ENCODE measurements around the gene TOR4A.
"Not testable (repeated sequence)": the region's sequence is repeated elsewhere in the genome, so short reads cannot be mapped to it uniquely, and the experiment has no call there.

Gene TOR4A

DNA sequence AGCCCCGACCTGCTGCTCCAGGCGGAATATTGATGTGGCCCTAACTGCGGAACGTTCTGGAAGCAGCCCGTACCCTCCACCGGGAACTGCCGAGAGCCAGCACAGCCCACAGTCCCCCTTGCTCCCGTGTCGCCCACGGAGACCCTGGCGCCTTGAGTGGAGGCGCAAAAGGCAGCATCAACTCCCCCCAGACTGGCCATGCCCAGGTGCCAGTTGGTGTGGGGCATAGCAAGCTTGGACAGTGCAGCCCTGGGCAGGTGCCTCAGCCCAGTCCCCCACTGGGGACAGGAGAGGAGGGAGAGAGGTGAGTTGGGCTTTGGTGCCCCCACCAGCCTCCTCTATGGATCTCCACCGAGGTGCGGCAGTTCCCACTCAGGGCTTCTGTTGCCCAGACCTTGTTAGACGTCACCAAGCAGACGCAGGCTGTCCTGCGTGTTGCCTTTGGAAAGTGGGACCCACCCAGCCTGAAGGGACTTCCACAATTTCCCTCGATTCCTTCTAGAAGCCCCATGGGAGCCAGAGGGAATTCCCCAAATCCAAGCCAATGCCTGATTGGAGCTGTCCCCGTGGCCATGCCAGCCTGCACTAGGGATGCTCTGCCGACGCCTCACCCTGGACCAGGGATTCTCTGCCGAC is 44.3 kb downstream of the TOR4A start:
- Mint-ChIP-seq H3K9me3 (peaks cover 9% of the 10 kb centered on the region), H3K36me3 (ENCODE audit: low read depth) (no peaks in the 10 kb centered on the region), H3K4me3 (no peak overlapping the region), H3K27me3 (ENCODE audit: low read depth, poor library complexity) (peaks cover 5% of the 10 kb centered on the region), H3K27ac (no peak overlapping the region), H3K4me1 (peaks cover 12% of the 10 kb centered on the region)
- TF ChIP-seq CTCF (IDR thresholded peaks at IDR 0.05), result no peak
- DNase-seq, result no peak

DNA sequence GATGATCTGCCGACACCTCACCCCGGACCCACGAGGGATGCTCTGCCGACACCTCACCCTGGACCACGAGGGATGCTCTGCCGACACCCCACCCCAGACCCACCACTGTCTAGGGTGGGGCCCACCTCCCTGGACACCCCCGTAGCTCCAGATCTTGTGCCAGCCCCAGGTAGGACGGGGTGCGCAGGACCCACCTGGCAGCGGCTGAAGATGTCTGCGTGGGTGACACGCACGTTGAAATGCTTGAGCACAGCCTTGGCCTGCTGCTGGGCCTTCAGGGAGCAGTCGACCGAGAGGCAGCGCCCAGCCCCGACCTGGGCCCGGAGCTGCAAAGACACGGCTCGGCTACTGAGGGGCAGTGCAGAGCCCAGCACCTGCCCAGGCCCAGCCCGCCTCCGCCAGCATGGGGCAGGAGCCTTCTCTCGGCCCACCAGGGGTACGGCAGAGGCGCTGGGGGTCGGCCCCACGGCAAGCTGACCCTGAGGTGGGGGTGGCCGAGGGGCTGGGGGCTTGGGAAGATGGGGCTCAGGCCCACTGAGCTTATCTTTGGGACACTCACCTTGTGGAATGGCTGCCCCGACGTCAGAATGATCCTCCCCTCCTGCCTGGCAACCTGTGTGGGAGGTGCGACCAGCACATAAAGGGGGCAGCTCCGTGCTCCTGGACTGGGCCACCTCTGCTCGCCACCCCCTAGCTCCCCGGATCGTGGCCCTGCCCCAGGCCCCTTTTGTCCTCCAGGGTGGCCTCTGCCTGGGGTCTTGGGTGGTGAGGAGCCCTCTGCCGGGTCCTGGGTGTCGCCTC is 46.2 kb downstream of the TOR4A start:
- TF ChIP-seq CTCF (IDR thresholded peaks at IDR 0.05), result no peak
- Mint-ChIP-seq H3K27ac (no peak overlapping the region), H3K4me3 (no peak overlapping the region), H3K27me3 (ENCODE audit: low read depth, poor library complexity) (peaks cover 11% of the 10 kb centered on the region), H3K9me3 (peaks cover 16% of the 10 kb centered on the region), H3K4me1 (peaks cover 11% of the 10 kb centered on the region), H3K36me3 (ENCODE audit: low read depth) (no peaks in the 10 kb centered on the region)
- no peak for DNase-seq

DNA sequence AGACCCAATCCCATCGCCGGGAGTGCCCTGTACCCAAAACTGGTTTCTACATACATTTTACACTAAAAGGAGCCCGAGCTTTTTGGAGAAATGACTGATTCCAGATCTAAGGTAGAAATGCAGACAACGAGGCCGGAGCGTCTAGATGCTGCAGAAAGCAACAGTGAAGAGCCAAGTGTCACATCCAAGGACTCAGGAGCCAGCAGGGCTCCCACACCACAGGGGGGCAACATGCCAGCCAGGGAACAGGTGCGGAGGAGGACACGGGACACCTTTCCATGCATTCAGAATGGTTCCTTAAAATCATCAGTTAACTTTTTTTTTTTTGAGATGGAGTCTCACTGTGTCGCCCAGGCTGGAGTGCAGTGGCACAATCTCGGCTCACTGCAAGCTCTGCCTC is 47.6 kb downstream of the TOR4A start:
- Mint-ChIP-seq H3K4me1 (peaks cover 4% of the 10 kb centered on the region), H3K9me3 (peaks cover 22% of the 10 kb centered on the region), H3K27me3 (ENCODE audit: low read depth, poor library complexity) (peaks cover 12% of the 10 kb centered on the region), H3K36me3 (ENCODE audit: low read depth) (no peaks in the 10 kb centered on the region), H3K4me3 (no peak overlapping the region), H3K27ac (no peak overlapping the region)
- TF ChIP-seq CTCF (IDR thresholded peaks at IDR 0.05), result no peak
- DNase-seq, result no peak

DNA sequence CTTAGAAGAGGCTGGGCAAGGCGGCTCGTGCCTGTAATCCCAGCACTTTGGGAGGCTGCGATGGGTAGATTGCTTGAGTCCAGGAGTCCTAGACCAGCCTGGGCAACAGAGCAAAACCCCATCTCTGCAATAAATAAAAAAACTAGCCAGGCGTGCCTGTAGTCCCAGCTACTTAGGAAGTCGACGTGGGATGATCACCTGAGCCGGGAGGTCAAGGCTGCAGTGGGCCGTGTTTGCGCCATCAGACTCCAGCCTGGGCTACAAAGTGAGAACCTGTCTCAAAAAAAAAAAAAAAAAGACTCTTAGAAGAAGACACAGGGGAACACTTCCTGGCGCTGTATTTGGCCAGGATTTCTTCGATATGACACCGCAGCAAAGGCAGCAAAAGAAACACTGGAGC is 48.3 kb downstream of the TOR4A start:
- H3K27ac Mint-ChIP-seq, result no peak overlapping the region
- peaks cover 4% of the 10 kb centered on the region for H3K4me1 Mint-ChIP-seq
- no peak for DNase-seq

DNA sequence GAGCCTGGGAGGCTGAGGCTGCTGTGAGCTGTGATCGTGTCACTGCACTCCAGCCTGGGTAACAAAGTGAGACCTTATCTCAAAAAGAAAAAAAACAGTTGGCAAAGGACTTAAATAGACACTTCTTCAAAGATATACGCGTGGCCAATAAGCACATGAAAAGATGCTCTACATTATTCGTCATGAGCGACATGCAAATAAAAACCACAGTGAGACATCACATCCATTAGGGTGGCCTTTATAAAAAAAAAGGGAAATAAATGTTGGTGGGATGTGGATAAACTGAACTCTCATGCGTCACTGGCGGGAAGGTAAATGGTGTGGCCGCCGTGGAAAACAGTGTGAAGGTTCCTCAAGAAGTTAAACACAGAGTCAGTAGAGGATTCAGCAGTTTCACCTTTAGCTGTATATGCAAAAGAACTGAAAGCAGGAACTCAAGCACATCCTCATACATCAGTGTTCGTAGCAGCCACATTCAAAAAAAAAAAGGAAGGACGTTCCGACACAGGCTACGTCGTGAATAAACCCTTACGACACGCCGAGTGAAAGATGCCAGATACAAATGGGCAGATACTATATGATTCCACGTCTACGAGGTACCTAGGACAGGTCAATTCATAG is 49.0 kb downstream of the TOR4A start:
- Mint-ChIP-seq H3K27me3 (ENCODE audit: low read depth, poor library complexity) (peaks cover 17% of the 10 kb centered on the region), H3K36me3 (ENCODE audit: low read depth) (no peaks in the 10 kb centered on the region), H3K4me1 (peaks cover 4% of the 10 kb centered on the region), H3K4me3 (no peak overlapping the region), H3K9me3 (peaks cover 34% of the 10 kb centered on the region), H3K27ac (no peak overlapping the region)
- no peak for TF ChIP-seq CTCF (IDR thresholded peaks at IDR 0.05)
- no peak for DNase-seq

More for the DNA sequence above, 48.3 kb downstream of the TOR4A start:
- Mint-ChIP-seq H3K36me3 (ENCODE audit: low read depth) (no peaks in the 10 kb centered on the region), H3K4me3 (no peak overlapping the region), H3K27me3 (ENCODE audit: low read depth, poor library complexity) (peaks cover 17% of the 10 kb centered on the region), H3K9me3 (peaks cover 29% of the 10 kb centered on the region)
- TF ChIP-seq CTCF (IDR thresholded peaks at IDR 0.05), result no peak

DNA sequence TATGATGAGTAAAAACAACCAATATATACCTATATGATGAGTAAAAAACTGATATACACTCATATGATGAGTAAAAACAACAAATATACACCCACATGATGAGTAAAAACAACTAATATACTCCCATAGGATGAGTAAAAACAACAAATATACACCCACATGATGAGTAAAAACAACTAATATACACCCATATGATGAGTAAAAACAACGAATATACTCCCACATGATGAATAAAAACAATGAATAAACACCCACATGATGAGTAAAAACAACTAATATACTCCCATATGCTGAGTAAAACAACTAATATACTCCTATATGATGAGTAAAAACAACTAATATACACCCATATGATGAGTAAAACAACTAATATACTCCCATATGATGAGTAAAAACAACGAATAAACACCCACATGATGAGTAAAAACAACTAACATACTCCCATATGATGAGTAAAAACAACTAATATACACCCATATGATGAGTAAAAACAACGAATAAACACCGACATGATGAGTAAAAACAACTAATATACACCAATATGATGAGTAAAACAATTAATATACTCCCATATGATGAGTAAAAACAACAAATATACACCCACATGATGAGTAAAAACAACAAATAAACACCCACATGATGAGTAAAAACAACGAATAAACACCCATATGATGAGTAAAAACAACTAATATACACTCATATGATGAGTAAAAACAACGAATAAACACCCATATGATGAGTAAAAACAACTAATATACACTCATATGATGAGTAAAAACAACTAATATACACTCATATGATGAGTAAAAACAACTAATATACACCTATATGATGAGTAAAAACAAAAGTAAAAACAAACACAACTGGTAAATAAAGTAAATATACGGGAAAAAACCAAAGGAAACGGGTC is 50.4 kb downstream of the TOR4A start:
- not testable (repeated sequence) for DNase-seq; H3K27ac Mint-ChIP-seq; H3K36me3 Mint-ChIP-seq (ENCODE audit: low read depth); H3K4me3 Mint-ChIP-seq; H3K4me1 Mint-ChIP-seq
- H3K27me3 Mint-ChIP-seq (ENCODE audit: low read depth, poor library complexity), result peaks cover 20% of the 10 kb centered on the region
- peaks cover 36% of the 10 kb centered on the region for H3K9me3 Mint-ChIP-seq

DNA sequence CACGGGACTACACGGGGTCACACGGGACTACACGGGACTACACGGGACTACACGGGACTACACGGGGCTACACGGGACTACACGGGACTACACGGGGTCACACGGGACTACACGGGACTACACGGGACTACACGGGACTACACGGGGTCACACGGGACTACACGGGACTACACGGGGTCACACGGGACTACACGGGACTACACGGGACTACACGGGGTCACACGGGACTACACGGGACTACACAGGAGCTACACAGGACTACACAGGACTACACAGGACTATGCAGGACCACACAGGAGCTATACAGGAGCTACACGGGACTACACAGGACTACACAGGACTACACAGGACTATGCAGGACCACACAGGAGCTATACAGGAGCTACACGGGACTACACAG is 52.1 kb downstream of the TOR4A start:
- not testable (repeated sequence) for H3K36me3 Mint-ChIP-seq (ENCODE audit: low read depth); DNase-seq; H3K4me3 Mint-ChIP-seq; H3K4me1 Mint-ChIP-seq; H3K27ac Mint-ChIP-seq
- H3K9me3 Mint-ChIP-seq, result peaks cover 39% of the 10 kb centered on the region
- H3K27me3 Mint-ChIP-seq (ENCODE audit: low read depth, poor library complexity), result peaks cover 28% of the 10 kb centered on the region

Measured in nephron progenitor cell (in vitro differentiated cells).